MM.1S (cell line): ENCODE data around the gene LILRA1.

Experiments used
- DNase-seq: peaks from one replicate; pipeline ENCODE4 v3.0.0-alpha.2; 2015
- H2AFZ ChIP-seq: fragments of 300-600 bp; sonication (generic); 2 replicates; pipeline ENCODE4 v1.6.0; 2016; ENCODE audit warnings: antibody characterized with exemption, low read length
- H3F3A ChIP-seq: fragments of 300-600 bp; sonication (generic); 2 replicates; pipeline ENCODE4 v1.6.1; 2016; ENCODE audit warnings: mild to moderate bottlenecking, antibody characterized with exemption, low read length, moderate library complexity, mixed read lengths; ENCODE audit not compliant: insufficient read depth
- H3K27ac ChIP-seq: fragments of 300-600 bp; sonication (generic); 2 replicates; pipeline ENCODE4 v1.5.1; 2016; ENCODE audit warnings: mild to moderate bottlenecking, low read length
- H3K27me3 ChIP-seq: fragments of 300-600 bp; sonication (generic); replicated peaks from 2 replicates; pipeline ENCODE4 v1.6.0; 2016; ENCODE audit warnings: low read length; ENCODE audit not compliant: insufficient read depth
- H3K36me3 ChIP-seq: fragments of 300-600 bp; sonication (generic); replicated peaks from 2 replicates; pipeline ENCODE4 v1.6.1; 2016; ENCODE audit warnings: mild to moderate bottlenecking, low read length, mixed read lengths; ENCODE audit not compliant: insufficient read depth
- H3K4me1 ChIP-seq: fragments of 300-600 bp; sonication (generic); 2 replicates; pipeline ENCODE4 v1.6.1; 2016; ENCODE audit warnings: low read length, mixed read lengths
- H3K4me2 ChIP-seq: fragments of 300-600 bp; sonication (generic); 2 replicates; pipeline ENCODE4 v1.6.0; 2016; ENCODE audit warnings: low read depth, low read length
- H3K4me3 ChIP-seq: fragments of 300-600 bp; sonication (generic); 2 replicates; pipeline ENCODE4 v1.5.1; 2016; ENCODE audit warnings: low read length, mixed read lengths
- H3K79me2 ChIP-seq: fragments of 300-600 bp; sonication (generic); 2 replicates; pipeline ENCODE4 v1.6.1; 2016; ENCODE audit warnings: mixed run types, low read length, mixed read lengths
- H3K9ac ChIP-seq: fragments of 300-600 bp; sonication (generic); 2 replicates; pipeline ENCODE4 v1.6.1; 2016; ENCODE audit warnings: low read length, mixed read lengths
- H3K9me2 ChIP-seq: fragments of 300-600 bp; sonication (generic); replicated peaks from 2 replicates; pipeline ENCODE4 v1.6.1; 2016; ENCODE audit warnings: mild to moderate bottlenecking, low read length, mixed read lengths; ENCODE audit not compliant: insufficient read depth
- H3K9me3 ChIP-seq: fragments of 300-600 bp; sonication (generic); replicated peaks from 2 replicates; pipeline ENCODE4 v1.6.1; 2016; ENCODE audit warnings: mild to moderate bottlenecking, low read length, mixed read lengths; ENCODE audit not compliant: insufficient read depth
- H4K20me1 ChIP-seq: fragments of 300-600 bp; sonication (generic); 2 replicates; pipeline ENCODE4 v1.6.1; 2016; ENCODE audit warnings: mild to moderate bottlenecking, low read length, moderate library complexity, mixed read lengths; ENCODE audit not compliant: insufficient read depth
- EZH2 ChIP-seq: fragments of 300-600 bp; sonication (generic); optimal IDR thresholded peaks from 2 replicates; pipeline ENCODE3; 2017; ENCODE audit warnings: low read depth, mild to moderate bottlenecking, antibody characterized with exemption, low read length, mixed read lengths
- EZH2phosphoT487 ChIP-seq: fragments of 300-600 bp; sonication (generic); IDR thresholded peaks from 2 replicates; pipeline ENCODE4 v1.6.1; 2018; ENCODE audit warnings: antibody characterized with exemption, low read length
- TF ChIP-seq, protein P1 (sequence below): fragments of 300-600 bp; sonication (generic); IDR thresholded peaks from 2 replicates; pipeline ENCODE4 v1.5.1; 2016; ENCODE audit warnings: antibody characterized with exemption, low read length, mixed read lengths

Gene LILRA1

DNA sequence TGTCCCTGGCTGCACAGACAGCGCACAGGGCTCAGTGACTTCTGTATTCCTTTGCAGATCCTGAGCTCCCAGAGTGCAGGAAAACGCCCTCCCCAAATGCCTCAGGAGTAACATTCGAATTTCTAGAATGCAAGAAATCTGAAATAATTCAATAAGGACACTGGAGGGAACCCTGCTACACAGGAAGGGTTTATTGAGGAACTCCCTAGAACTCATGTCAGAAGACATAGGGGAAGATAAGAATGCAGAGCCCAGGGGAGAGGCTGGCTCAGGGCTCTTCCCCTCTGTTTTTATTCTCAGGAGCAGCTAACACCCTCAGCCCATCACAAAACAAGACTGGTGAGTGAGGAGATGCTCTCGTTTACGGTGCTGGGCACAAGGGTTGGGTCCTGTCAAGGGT, 6.8 kb downstream of the LILRA1 start:
- TF ChIP-seq EZH2 (no peak), EZH2phosphoT487 (no peak)
- TF ChIP-seq, protein P1, sequence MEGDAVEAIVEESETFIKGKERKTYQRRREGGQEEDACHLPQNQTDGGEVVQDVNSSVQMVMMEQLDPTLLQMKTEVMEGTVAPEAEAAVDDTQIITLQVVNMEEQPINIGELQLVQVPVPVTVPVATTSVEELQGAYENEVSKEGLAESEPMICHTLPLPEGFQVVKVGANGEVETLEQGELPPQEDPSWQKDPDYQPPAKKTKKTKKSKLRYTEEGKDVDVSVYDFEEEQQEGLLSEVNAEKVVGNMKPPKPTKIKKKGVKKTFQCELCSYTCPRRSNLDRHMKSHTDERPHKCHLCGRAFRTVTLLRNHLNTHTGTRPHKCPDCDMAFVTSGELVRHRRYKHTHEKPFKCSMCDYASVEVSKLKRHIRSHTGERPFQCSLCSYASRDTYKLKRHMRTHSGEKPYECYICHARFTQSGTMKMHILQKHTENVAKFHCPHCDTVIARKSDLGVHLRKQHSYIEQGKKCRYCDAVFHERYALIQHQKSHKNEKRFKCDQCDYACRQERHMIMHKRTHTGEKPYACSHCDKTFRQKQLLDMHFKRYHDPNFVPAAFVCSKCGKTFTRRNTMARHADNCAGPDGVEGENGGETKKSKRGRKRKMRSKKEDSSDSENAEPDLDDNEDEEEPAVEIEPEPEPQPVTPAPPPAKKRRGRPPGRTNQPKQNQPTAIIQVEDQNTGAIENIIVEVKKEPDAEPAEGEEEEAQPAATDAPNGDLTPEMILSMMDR = no peak
- H3K9me3 ChIP-seq = no peaks in the 10 kb centered on the region
- DNase-seq = no peak
- H3K27me3 ChIP-seq = peaks cover 96% of the 10 kb centered on the region
- no peak overlapping the region for H2AFZ ChIP-seq
- H3K27ac ChIP-seq = no peak overlapping the region
- no peaks in the 10 kb centered on the region for H3K9me2 ChIP-seq
- no peaks in the 10 kb centered on the region for H4K20me1 ChIP-seq
- no peak overlapping the region for H3K4me3 ChIP-seq
- no peaks in the 10 kb centered on the region for H3K79me2 ChIP-seq
- no peaks in the 10 kb centered on the region for H3K4me1 ChIP-seq
- H3K36me3 ChIP-seq = no peaks in the 10 kb centered on the region
- no peaks in the 10 kb centered on the region for H3F3A ChIP-seq
- no peak overlapping the region for H3K4me2 ChIP-seq
- no peak overlapping the region for H3K9ac ChIP-seq

- Histone ChIP-seq H3K36me3 (no peaks in the 10 kb centered on the region), H3K27ac (no peak overlapping the region), H3F3A (no peaks in the 10 kb centered on the region), H3K4me3 (no peak overlapping the region), H3K4me1 (no peaks in the 10 kb centered on the region), H3K27me3 (peaks cover 93% of the 10 kb centered on the region), H3K9me3 (no peaks in the 10 kb centered on the region), H3K9me2 (no peaks in the 10 kb centered on the region), H3K9ac (no peak overlapping the region), H2AFZ (no peak overlapping the region), H3K79me2 (no peaks in the 10 kb centered on the region), H3K4me2 (no peak overlapping the region), H4K20me1 (no peaks in the 10 kb centered on the region)
- TF ChIP-seq, protein P1 = no peak
- TF ChIP-seq EZH2 (no peak), EZH2phosphoT487 (no peak)
- DNase-seq = no peak
Measured at GRCh38 chr19:54606230-54606629, 12.8 kb downstream of the LILRA1 start.

- Histone ChIP-seq H3K36me3 (no peaks in the 10 kb centered on the region), H3K79me2 (no peaks in the 10 kb centered on the region), H3K4me3 (no peak overlapping the region), H2AFZ (no peak overlapping the region), H3F3A (no peaks in the 10 kb centered on the region), H3K27me3 (peaks cover 93% of the 10 kb centered on the region), H3K4me2 (no peak overlapping the region), H4K20me1 (no peaks in the 10 kb centered on the region), H3K27ac (no peak overlapping the region), H3K4me1 (no peaks in the 10 kb centered on the region), H3K9me3 (no peaks in the 10 kb centered on the region), H3K9me2 (no peaks in the 10 kb centered on the region), H3K9ac (no peak overlapping the region)
- TF ChIP-seq, protein P1 = no peak
- TF ChIP-seq EZH2phosphoT487 (no peak), EZH2 (no peak)
- DNase-seq = no peak
Measured at GRCh38 chr19:54606891-54607784, 13.7 kb downstream of the LILRA1 start.
